Ovary (tissue), 3 donors: ENCODE data around the gene LRRC71.

ENCODE experiments used
- CTCF ChIP-seq, 3 donors: fragments of 450-650 bp in 2 of 3; fragments of 200-600 bp in 1 of 3; IDR thresholded peaks; one replicate each; pipeline versions ENCODE4 v1.5.1 to v1.8.0; 2016 to 2022; ENCODE audit warnings: antibody characterized with exemption in 3 of 3, mild to moderate bottlenecking in 1 of 3
- EP300 ChIP-seq: sonication (generic); formaldehyde crosslinking; IDR thresholded peaks from one replicate; pipeline ENCODE4 v1.6.1; 2017; ENCODE audit warnings: antibody characterized with exemption
- POLR2A ChIP-seq: fragments of 450-650 bp; IDR thresholded peaks from one replicate; pipeline ENCODE4 v1.6.1; 2017; ENCODE audit warnings: antibody characterized with exemption, mild to moderate bottlenecking, moderate library complexity
- donor health status: DM: no; HTN: no; CAD: no.

GRCh38 chr1:156874572-156875340 lies 45.7 kb upstream of the LRRC71 start:
- TF ChIP-seq CTCF (IDR thresholded peaks at IDR 0.05) (no peak), EP300 (no peak), POLR2A (no peak)
